ENCODE results near the gene DGCR8.
A peak's percentile ranks its signal among the peaks of the same experiment; 100 is the strongest.

DGCR8 gene

DNA sequence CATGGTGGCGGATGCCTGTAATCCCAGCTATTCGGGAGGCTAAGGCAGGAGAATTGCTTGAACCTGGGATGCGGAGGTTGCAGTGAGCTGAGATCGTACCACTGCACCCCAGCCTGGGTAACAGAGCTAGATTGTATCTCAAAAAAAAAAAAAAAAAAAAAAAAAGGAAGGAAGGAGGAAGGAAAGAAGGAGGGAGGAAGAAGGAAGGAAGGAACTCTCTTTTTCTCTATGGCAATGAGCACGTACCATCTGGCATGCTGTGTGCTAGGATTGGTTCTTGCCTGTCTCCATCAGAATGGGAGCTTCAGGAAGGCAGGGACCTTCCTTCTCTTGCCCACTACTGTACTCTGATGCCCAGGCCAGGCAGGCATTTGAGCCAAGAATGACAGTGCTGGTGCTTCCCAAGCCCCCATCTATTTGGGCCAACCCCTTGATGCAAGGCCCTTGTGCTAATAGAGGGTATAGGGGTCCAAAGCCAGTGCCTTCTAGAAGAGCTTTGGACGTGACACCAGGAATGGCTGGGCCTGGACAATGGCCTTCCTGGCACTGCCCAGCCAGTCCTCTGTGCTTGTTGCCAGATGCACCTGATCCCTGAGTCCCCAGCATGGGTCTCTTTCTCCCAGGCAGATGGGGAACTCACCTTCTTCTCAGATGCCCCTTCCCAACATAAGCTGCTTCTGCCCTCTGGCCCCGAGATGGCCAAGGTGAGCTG is 10.6 kb upstream of the DGCR8 start:
- DNase-seq, result no peak

DNA sequence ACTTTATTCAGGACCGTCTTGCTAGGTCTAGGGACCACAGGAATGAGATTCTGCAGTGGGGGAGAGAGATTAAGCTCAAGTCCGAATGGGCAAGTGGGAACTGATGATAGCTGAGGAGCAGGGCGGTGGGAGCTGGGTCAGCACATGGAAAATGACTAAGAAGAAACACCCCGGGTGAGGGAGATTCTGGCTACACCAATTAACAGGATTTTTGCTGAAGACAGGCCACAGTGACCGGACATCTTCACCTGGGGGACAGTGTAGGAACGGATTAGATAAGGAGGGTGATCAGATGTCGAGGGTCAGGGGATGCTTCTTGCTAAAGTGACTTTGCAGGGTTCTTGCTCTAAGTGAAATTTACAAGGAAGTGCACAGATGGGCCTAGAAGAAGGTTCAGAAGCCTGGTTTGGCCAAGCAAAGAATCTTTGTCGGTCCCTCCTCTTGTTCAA is 8.5 kb upstream of the DGCR8 start:
- no peak for DNase-seq

DNA sequence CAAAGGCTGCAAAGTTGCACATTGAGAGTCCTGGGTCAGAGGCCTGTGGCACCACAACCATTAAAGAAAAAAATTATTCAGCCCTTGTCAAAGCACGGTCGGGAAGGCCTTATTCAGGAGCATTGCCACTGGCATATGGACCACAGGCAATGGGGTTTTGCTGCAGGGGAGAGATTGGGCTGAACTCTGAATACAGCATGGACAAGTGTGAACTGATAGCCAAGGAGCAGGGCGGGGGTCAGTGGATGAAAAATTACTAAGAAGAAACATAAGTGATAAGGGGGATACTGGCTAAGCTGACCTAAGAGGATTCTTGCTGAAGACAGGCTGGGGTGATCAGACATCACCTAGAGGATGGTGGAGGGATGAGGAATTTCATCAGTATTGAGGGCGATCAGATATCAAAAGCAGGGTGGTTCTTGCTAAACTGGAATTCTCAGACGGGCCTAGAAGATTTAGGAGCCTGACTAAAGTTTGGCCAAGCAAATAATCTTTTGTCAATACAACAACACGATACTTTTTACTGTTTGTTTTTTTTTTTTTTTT is 3.3 kb upstream of the DGCR8 start:
- no peak for DNase-seq

DNA sequence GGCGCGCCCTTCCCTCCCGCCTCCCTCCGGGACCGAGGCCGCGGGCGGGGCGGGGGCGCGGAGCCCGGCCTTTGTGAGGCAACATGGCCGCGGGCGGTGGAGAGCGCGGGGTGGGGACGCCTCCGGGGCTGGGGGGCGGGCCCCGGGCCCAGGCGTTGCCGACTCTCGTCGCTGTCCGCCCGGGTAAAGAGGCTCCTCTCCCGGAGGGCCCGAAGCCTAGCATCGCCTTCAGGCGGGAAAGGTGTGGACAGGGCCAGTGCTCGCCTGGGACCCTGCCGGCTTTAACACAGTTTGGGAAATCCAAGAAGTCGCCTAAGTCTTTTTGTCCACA is 369 bp downstream of the DGCR8 start:
- DNase-seq, result peak; percentile 67 to 76

DNA sequence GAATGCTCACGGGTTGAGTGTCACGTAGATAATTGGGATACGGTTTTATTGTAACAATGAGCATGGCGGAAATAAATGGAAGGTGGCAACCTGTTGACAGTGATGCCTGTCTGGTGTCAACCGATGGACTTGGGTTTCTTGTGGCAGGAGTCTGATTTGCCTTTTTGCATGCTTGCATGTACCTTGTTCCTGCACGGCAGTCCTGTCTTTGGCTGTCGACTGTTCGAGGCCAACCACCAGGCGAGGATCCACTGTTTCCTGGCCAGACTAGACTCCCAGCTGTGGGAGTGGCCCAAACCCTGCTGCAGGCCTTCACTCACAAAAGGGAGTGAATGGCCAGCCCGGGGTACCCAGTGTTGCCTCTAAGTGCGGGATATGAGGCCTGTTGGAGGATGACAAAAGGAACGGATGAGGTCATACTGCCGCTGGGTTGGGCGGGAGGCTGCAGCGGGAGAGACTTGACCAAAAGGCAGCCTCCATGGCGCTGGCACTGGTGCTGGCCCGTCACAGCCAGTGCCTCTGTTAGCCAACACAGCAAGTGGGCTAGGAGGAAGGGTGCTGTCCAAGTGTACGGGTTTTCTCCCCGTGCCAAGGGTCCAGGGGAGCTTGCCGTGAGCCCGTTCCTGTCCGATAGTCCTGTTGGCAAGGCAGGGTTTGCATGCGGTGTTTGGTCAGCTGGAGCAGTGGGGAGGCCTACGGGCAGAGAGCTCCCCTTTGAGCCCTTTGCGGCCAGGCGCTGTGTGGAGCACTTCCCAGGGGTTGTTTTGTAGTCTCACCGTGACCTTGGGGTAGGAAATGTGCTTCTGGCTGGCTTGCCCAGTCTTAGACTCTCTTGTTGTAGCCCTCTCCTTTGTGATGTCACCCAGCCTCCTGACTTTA is 974 bp downstream of the DGCR8 start:
- no peak for DNase-seq

DNA sequence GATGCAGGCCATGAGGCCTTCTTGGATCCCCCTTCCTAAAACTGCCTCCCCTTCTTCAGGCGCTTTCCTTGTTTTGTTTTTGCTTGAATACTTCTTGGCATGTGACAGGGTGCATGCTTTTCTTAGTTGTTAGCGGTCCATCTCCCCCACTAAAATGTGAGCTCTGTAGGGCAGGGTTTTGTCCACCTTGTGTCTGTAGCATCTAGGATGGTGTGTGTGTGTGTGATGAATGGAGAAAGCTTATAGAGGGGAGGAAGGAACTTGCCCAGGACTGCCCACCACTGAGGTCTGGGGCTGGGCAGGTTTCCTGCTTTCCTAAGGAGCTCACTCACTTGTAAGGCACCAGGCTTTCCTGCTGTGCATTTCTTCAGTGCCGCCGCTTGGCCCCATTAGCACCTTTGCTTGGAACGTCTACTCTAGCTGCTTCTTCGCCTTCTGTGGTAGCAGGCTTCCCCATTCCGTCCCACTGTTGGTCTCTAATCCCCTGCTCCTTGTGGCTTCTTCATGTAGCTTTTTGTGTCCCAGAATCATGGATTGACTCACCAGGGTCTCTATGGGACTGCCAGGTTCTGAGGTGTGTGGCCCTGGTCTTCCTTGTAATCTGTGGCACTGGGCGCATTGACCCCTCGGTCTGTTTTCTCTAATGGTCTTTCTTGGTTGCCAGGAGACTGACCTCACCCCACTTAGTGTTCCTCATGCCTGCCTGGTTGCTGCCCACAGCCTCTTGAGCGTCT is 3.3 kb downstream of the DGCR8 start:
- no peak for DNase-seq

DNA sequence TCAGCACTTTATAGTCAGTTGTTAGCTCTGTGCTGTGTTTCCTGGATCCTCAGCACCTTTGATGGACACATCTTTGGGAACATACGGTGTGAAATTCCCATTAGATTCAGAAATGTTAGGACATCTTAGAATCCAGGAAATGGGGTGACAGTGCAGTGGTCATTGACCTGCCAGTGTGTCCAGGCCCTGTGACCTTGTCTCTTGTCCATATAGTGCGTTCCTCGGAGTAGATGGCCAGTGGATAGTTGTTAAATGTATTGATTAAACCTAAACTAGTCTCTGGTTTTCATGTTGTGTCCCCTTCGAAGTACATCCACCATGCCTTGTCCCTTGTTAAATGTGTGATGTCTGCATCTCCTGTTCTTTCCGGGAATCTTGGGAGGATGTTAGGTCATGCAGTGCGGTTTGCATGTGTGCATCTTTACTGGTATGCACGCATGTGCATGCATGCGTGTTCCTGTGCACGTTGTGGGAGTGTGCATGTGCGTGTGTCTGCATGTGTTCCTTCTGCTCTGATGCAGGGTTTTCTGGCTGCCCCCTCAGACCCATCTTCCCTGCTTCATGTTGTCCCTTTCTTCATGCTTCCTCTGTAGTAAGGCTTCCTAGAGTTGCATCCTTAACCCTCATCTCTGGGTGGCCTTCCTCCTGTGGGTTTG is 4.0 kb downstream of the DGCR8 start:
- no peak for DNase-seq

DNA sequence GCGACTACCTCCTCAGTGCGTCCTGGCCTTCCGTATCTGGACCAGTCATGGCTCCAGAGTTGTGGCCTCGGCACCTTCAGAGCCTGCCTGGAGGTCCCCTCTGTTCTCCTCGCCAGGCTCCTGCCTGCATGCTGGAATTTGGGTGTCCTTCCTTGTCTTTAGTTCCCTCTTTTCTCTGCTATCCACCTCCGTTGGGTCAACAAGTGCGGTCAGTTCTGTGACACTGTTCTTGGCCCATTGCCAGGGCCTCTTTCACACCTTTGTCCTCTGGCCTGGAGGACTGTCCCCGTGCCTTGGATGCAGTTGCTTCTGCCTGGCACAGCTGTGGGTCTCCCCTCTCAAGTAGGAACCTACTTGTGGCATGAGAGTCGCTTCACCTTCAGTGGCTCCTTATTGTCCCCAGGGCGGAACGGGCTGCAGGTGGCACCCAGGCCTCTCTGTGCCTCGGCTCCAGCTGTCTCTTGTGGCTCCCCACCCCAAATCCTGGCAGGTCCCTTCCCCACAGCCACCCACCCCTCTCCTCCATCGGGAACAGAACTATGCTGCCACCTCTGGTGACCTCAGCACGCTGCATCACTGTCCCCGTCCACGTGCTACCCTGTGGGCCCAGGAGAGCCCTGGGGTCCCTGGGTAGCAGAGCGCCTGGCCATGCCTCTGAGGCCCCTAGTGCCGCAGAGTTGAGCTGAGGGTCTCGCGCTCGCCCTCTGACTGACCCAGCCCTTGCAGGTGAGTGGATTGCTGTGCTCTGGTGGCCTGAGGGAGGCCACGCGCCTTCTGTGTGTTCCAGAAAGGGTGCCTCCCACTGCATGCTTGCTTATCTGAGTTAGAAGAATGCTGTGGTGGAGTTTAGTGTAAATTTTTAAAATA is 4.7 kb downstream of the DGCR8 start:
- no peak for DNase-seq

DNA sequence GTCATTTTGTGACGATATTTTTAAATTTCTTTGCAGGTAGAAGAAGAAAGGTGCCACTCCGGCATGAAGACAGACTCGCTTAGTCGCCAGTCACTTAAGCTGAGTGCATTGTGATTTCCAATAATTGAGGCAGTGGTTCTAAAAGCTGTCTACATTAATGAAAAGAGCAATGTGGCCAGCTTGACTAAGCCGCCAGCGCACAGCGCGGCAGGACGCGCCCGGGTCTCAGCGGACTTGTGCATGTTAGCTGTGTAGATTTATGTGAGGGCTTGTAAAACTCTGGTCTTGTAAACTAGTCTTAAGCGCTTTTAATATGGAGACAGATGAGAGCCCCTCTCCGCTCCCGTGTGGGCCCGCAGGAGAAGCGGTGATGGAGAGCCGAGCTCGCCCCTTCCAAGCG is 5.6 kb downstream of the DGCR8 start:
- no peak for DNase-seq

DNA sequence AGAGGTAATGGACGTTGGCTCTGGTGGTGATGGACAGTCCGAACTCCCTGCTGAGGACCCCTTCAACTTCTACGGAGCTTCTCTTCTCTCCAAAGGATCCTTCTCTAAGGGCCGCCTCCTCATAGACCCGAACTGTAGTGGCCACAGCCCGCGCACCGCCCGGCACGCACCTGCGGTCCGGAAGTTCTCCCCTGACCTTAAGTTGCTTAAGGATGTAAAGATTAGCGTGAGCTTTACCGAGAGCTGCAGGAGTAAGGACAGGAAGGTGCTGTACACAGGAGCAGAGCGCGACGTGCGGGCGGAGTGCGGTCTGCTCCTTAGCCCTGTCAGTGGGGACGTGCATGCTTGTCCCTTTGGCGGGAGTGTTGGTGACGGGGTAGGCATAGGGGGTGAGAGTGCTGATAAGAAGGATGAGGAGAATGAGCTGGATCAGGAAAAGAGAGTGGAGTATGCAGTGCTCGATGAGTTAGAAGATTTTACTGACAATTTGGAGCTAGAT is 6.1 kb downstream of the DGCR8 start:
- DNase-seq, result no peak

DNA sequence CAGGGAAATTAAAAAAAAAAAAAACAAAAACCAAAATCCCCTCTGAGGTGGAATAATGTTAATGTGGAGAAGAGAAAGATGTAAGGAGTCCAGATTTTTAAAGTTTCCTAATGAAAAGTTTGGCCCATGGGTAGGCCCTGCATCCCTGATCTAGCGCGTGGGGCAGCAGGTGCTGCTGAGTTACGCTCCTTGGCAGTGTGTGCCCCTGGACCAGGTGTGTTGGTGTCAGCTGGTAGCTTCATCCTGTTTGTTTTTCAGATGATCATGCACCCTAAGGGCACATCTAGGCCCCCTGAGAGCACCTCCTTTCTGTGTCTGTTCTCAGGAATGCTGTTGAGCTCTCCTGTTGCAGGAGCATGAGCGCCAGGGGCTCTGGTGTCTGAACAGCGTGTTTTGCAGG is 6.7 kb downstream of the DGCR8 start:
- DNase-seq, result no peak

DNA sequence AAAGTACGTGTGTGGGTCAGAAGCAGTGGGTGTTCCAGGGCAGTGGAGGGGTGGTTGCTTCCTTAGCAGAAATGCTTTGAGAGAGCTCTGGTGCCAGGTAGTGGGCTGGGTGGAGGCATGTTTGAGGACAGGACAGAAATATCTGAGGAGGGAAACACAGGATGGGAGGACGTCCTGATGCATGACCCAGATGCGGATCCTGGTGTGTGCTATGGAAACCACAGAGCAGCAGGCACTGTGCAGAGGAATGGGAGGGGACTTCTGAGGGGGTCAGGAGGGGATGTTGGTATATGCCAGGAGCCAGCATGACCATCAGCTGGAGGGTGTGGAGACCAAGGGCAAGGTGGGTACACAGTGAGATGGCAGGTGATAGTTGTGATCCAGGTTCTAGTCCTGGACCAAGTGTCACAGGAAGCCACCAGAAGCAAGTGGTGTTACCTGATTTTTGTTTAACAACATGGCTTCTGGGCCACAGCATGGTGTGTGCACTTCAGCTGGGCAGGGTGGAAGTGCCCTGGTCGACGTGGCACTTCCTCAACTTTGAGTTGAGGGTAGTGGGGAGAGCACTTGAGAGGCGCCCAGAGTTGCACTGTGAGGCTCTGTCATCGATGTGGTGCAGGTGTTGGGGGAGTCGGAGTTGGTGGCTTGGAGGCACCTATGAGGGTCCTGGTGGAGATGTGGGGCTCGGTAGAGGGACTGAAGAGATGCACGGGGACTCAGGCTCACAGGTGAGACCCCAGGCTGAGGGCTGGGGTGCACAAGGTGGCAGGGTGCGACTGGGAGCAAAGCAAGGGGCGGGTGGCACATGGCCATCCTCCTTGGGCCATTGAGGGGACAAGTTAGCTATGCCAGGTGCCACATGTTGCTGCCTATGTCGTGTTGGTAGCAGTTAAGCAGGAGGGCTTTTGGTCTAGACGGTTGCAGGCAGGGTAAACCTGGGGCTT is 7.5 kb downstream of the DGCR8 start:
- no peak for DNase-seq

DNA sequence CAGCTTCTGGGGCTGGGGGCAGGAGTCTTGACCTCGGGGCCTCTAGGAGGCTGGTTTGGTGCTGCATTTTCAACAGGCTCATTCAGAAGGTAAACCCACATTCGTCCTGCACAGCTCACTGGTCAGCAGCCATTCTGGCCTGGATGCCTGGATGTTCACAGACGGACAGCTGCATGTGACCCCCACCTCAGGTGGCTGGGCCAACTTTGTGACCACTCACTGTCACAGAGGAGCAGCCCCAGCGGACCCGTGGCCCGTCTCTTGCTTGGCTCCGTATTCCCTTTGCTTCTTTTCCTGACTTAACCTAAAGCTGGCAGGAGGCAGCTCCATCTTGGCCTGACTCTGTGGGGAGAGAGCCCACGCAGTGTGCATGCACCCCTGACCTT is 8.2 kb downstream of the DGCR8 start:
- no peak for DNase-seq

DNA sequence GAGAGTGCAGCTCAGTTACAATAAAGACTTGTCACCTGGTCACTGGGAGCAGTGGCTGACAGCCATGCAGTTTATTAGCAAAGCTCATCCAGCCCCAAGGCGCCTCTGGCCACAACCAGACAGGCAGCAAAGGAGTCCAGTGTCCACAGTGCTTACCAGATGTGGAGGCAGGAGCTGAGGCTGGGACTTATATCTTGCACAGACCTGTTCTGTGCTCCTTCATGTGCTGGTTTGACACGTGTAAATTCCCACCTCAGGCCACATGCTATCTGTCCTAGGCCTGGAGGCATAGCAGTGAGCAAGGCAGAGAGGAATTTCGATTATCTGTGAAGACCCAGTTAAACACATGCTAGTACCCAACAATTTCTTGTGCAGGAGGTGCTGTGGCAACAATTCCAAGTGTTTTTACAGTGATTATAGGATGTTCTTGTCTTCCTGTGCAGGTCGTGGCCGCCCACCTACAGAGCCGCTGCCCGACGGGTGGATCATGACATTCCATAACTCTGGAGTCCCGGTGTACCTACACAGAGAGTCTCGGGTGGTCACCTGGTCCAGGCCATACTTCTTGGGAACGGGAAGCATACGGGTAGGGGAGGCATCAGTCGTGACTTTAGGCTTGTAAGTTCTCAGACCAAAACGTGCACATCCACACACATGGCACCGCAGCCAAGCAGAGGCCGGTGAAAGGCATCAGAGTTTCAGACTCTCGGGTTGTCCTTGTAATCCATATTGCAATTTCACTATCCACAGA is 9.4 kb downstream of the DGCR8 start:
- no peak for DNase-seq

DNA sequence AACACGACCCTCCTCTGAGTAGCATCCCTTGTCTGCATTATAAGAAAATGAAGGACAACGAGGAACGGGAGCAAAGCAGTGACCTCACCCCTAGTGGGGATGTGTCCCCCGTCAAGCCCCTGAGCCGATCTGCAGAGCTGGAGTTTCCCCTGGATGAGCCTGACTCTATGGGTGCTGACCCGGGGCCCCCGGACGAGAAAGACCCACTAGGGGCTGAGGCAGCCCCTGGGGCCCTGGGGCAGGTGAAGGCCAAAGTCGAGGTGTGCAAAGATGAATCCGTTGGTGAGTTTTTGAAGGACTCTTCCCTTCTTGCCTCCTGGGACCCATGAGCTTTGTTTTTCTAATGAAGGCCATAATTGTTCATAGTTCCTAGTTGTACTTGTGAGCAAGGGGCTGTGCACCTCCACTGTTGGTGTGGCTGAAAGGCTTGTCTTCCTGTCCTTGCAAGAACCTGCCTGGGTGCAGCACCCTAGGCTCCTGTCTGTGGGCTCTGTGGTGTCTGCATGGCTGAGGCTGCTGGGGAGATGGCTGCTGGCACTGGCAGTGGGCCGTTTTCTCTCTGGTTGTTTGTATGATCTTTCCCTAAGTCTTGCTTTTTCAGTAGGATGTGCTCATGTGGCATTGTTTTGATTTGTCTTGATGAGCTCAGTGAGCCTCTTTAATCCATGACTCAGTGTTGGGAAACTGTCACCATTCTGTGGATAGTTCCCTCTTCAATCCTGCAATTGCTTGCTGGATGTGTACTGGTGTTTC is 10.1 kb downstream of the DGCR8 start:
- no peak for DNase-seq

DNA sequence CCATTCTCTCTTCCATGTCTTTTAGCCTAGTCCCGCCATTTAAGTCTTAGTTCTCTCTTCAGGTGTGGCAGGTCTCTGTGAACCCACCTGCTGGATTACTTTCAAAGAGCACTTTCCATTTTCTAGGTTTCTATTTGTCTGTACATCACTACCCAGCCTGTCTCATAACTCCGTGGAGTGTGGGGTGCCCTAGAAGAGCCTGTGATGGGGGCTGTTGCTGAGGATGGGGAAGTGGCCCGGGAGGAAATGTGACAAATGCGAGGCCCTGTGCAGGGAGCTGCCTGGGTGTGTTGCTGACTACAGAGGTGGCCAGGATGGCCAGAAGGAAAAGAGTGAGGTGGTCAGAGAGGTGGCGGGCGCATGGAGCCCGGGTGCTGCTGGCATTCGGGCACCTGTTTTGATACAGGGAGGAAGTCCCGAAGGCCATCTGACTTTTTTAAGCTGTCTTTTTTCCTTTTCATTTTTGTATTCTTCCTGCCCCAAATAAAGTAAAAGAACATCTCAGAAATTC is 10.7 kb downstream of the DGCR8 start:
- no peak for DNase-seq

DNA sequence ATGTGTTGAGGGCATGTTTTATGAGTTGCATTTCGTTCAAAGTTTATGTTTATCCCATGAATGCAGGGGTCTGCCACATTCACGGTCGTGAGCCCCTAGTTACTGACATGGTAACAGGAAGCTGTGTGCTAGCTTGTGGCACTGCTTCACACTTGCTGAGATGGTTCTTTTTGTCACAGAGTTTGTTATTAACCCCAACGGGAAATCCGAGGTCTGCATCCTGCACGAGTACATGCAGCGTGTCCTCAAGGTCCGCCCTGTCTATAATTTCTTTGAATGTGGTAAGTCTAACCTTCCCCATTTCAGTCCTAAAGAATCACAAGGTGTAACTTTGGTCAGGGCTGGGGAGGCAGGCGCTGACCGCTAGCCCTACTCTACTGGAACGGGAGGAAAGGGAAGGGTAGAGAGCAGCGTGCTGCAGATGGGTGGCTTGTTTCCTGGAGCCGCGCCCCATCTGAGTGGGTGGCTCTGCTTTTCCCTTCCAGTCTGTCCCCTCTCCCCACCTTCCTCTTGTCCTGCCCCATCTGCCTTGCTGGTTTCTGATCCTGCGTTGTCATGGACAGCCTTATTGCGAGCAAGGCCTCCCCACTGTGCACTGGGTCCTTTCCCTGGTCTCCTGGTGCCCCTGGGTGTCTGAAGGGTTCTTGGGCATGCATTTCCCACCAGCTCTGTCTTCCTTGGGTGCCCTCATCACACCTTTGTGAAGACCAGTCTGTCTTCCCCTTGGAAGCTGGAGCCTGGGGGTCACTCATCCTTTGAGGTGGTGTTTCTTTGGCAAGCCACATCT is 11.8 kb downstream of the DGCR8 start:
- no peak for DNase-seq

DNA sequence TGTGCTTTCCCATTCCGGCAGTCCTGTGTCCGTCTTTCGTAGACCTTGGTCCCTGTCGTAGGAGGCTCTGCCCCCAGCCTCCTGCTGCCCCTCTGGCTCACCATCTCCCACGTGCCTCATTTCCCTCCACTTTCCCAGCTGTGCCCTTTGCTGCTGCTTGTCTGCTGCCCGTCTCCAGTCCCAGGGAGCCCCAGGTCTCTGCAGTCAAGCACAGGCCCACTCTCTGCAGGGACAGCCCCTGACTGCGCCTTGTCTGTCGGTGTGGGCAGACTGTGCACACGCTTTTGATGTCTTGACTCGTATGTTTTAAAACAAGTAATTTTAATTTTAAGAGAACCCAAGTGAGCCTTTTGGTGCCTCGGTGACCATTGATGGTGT is 12.4 kb downstream of the DGCR8 start:
- no peak for DNase-seq

All from activated CD4-positive, alpha-beta T cell treated with anti-CD3 and anti-CD28 coated beads for 4 hours (primary cell).